GM18505 (cell line): ENCODE data around the gene DYNC2LI1.

ENCODE experiments used
- ATAC-seq: cut with Tn5 transposase; IDR thresholded peaks from one replicate; pipeline ENCODE4 v1.9.1; 2021; ENCODE audit not compliant: unreplicated experiment
- POLR2A ChIP-seq: IDR thresholded peaks from 4 replicates; pipeline ENCODE4 v1.6.1; 2011; ENCODE audit warnings: borderline replicate concordance; ENCODE audit not compliant: insufficient read depth, insufficient read length; ENCODE audit errors: extremely low read depth

Gene DYNC2LI1

GRCh38 chr2:43839776-43840564 is 66.1 kb downstream of the DYNC2LI1 start:
- TF ChIP-seq POLR2A, result no peak
- no peak for ATAC-seq

DNA sequence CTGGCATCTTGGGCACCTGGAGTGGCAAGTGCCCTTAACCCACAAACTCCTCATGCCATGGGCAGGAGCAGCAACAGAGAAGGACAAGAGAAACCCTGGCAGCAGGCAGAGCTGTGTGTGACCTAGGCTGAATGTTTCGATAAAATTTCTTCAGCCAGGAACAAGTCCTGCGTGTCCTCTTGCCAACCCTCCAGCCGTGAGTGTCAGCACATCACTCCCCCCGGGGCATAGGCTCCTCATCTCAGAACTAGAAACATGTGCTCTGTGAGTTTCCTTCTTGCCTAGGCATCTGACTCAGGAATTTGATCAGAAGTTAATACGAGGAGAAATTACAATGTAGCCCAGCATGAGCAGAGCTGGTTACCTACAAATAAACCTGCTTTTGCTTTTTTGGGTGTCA is 67.1 kb downstream of the DYNC2LI1 start:
- ATAC-seq, result no peak
- no peak for TF ChIP-seq POLR2A

DNA sequence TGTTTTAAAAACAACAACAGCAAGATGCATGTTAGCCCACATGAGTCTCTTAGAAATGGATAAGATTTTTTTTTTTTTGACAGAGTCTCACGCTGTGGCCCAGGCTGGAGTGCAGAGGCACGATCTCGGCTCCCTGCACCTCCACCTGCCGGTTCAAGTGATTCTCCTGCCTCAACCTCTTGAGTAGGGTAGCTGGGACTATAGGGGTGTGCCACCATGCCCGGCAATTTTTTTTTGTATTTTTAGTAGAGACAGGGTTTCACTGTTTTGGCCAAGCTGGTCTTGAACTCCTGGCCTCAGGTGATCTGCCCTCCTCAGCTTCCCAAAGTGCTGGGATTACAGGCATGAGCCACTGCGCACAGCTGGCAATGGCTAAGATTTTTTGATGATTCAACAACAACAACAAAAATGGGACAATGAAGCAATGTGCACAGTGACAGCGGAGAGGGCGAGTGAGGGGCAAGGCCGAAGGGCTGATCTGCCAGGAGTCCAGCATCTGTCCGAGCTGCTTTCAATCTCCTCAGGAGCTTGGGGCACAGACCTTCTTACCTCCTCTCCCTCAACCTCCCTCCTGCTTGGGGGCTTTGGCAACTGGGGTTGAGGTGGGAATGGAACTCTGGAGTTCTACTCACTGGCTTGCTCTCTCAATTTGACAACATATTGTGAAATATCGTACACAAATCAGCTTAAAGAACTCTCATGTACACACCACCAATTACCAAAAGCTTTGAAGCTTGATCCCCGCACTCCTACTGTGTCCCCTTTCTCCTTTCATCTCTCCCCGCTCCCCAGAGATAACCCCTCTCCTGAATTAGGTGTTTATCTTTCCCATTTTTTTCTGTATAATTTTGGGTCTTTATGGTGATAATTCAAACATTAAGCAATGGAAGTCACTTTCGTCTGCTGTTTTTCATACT is 68.4 kb downstream of the DYNC2LI1 start:
- no peak for ATAC-seq
- TF ChIP-seq POLR2A, result no peak

DNA sequence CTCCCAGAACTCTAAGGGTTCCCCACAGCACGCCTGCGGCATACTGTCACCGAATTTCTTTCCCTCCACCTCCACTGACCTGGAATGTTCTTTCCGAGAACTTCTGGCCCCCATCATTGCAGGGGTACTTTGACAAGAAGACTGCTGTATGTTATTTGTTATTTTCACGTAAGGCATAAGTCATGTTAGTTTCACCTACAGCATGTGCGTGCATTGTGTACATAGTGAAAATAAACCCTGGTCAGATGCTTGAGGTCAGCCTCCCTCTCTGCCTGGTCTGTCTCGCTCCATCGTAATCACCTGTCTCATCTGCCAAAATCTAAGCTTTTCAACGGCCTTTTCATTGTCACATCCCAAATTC is 69.0 kb downstream of the DYNC2LI1 start:
- TF ChIP-seq POLR2A, result no peak
- no peak for ATAC-seq

GRCh38 chr2:43845181-43845580 is 71.3 kb downstream of the DYNC2LI1 start:
- no peak for TF ChIP-seq POLR2A
- ATAC-seq, result no peak

DNA sequence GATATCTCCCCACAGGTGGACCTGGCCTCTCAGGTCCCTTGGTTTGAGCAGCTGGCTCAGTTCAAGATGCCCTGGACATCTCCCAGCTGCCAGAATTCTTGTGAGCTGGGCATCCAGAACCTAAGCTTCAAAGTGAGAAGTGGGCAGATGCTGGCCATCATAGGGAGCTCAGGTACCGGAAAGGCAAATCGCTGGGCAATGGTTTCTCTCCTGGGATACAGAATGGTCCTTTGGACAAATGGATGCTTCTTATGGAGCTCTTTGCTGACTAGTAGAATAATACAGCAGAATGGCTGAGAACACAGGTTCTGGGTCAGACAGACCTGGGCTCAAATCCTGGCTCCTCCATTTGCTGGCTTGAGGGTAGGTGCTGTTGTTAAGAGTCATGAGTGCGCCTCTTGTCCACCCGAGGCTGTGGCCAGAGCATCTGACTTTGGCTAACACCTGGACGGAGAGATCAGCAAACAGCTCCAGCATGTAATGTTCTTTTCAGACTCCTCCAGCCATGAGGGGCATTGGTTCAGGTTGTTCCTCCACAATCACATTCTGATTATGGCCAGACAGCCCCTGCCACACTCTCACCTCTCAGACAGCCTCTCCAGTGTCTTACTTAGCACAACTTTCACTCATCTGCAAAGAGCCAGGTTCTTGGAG is 72.4 kb downstream of the DYNC2LI1 start:
- no peak for ATAC-seq
- no peak for TF ChIP-seq POLR2A

DNA sequence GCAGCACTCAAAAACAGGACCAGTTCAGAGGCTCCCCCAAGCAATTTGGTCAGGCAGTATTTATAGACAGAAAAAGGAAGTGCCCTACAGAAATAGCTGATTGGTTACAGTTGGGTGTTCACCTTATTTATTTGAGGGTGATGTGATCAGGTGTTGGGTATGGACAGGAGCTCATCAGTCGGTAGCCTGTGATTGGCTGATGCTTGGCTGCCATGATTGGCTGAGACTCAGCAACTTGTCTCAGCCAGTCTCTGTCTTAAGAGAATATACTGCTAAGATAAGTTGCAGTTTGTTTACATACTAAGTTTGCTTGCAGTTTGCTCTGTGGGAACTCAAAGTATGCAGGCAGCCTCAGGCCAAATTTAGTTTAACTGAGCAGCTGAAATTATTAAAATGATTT is 74.4 kb downstream of the DYNC2LI1 start:
- TF ChIP-seq POLR2A, result no peak

DNA sequence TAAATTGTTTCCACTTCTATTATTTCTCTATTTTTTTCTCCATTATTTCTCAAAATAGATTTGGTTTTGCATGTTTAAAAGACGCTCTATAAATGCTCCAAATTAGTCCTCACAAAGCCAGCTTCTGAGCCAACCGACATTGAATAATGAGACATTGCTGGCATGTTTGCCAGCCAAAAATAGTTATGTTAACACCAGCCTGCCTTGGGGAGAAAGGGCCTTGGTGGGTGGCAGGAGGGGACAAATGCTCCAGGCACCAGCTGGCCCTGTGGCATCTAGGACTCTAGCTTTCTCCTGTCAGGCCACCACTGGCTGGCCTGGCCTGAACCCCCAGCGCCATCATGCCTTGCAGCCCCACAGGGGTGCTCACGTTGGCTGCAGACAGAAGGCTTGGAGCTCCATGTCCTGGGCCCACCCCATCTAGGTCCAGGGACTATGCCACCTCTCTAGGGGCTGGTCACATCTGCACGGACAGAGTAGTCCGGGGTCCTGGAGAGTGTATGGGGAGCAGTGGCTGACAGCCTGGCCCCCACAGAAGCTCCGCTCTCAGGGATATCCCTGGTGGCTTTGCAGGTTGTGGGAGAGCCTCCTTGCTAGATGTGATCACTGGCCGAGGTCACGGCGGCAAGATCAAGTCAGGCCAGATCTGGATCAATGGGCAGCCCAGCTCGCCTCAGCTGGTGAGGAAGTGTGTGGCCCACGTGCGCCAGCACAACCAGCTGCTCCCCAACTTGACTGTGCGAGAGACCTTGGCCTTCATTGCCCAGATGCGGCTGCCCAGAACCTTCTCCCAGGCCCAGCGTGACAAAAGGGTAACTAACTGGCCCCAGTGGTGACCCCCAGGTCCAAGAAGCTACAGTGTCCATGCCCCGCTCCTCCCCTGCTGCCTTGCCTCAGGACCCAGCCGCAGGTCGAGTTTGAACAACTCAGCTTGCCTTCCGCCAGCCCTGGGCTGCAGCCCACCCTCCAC is 77.5 kb downstream of the DYNC2LI1 start:
- TF ChIP-seq POLR2A, result no peak

More for the DNA sequence above, 74.4 kb downstream of the DYNC2LI1 start:
- no peak for ATAC-seq

GRCh38 chr2:43852196-43852730 is 78.4 kb downstream of the DYNC2LI1 start:
- no peak for ATAC-seq
- TF ChIP-seq POLR2A, result no peak

More for the DNA sequence above, 77.5 kb downstream of the DYNC2LI1 start:
- no peak for ATAC-seq

DNA sequence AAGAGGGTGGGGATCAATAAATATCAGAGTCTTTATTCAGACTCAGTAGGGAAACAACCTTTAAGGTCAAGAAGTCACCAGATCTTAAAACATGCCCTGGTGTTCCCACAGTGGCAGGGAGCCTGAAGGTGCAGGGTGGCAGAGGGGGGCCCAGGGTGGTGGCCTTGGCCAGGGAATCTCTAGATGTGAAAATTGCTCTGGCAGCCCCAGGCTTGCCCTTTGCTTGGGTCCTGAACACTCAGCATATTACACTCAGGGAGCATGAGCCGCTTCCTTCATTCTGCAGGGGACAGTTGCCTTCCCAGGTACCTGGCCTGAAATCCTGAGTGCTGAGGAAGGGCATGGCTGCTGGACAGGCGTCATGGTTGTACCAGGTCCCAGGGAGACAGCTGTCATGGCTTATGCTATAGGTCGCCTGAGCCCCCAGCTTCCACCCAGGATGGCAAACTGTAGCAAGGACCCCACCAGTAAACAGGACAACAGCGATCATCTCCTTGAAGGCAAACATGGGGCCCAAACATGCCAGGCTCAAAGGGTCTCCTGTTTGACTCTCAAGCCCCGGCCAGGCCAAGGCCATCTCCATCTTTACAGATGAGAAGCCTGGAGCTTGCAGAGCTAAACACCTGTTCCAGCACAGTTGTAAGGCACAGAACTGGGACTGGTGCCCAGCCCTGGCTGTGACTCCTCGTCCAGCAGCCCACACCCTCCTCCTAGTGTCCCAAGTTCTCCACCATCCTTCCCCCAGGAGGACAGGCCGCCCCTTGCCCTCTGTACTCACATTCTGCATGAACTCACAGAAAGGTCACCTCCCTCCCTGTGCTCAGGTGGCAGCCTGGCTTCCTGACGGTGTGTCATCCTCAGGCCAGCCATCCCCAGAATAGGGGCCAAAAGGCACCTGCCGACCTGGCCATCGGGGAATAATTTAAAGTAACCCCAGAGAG is 79.6 kb downstream of the DYNC2LI1 start:
- no peak for ATAC-seq
- TF ChIP-seq POLR2A, result no peak

DNA sequence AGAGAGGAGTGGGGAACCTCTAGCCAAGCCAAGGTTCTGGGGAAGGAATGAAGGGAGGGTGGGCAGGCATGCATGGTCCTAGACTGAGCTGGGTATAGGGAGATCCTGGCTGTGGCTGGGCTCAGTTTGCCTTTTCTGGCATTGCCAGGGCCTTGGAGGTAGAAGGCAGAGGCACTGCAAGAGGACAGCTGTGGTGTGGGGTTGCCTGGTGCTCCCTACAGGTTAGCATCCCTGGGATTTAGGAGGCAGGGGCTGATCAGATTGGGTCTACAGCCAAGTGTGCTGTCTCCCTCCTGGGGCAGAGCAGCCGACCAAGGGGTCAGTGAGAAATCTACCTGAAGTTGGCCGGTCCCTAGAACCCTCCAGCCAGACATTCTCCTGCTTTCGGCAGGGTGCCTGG is 80.8 kb downstream of the DYNC2LI1 start:
- no peak for ATAC-seq
- no peak for TF ChIP-seq POLR2A
